Measurements from ENCODE around the gene SELENOP. TPM values are rescaled to one million over a fixed set of nuclear protein-coding genes. Genes with fewer than 3 reads are reported as not detected.

SELENOP gene
- total RNA-seq, 2 experiments from 2014 or later: not detected

GRCh38 chr5:42753099-42753498, 58.6 kb downstream of the SELENOP start:
- intact Hi-C loops (cut with DNase I, micrococcal nuclease): loop anchor here in 1 of 2 experiments (10.0 kb wide), 1 partner anchor 292 kb away; the partner anchor contains the start of gene ANXA2R
- Mint-ChIP-seq H3K4me3 (no peak overlapping the region), H3K4me1 (peaks cover 8% of the 10 kb centered on the region), H3K27ac (no peak overlapping the region), H3K36me3 (ENCODE audit: low read depth) (no peaks in the 10 kb centered on the region), H3K27me3 (peaks cover 2% of the 10 kb centered on the region), H3K9me3 (ENCODE audit: low read depth) (no peaks in the 10 kb centered on the region)
- ChIA-PET CTCF (interaction anchor here (1.0 to 1.4 kb wide), 2 partner anchors 14 to 28 kb away, joined by 3 read pairs; no protein-coding TSS in a partner anchor), POLR2A (no interaction called here)
- DNase-seq: no peak
- no peak for ATAC-seq

GRCh38 chr5:42751044-42751443, 60.6 kb downstream of the SELENOP start:
- peaks cover 4% of the 10 kb centered on the region for H3K4me1 Mint-ChIP-seq
- POLR2A ChIA-PET: no interaction called here

GRCh38 chr5:42750507-42750906, 61.2 kb downstream of the SELENOP start:
- Mint-ChIP-seq H3K36me3 (ENCODE audit: low read depth) (no peaks in the 10 kb centered on the region), H3K27ac (no peak overlapping the region), H3K4me1 (peaks cover 4% of the 10 kb centered on the region), H3K4me3 (no peak overlapping the region), H3K27me3 (no peaks in the 10 kb centered on the region), H3K9me3 (ENCODE audit: low read depth) (no peaks in the 10 kb centered on the region)
- no peak for ATAC-seq
- POLR2A ChIA-PET: no interaction called here
- intact Hi-C loops (cut with DNase I, micrococcal nuclease): loop anchor here in 1 of 2 experiments (10.0 kb wide), 1 partner anchor 294 kb away; the partner anchor contains the start of gene ANXA2R
- no peak for DNase-seq
- CTCF ChIA-PET: interaction anchor here (1.4 kb wide), 1 partner anchor 693 kb away, joined by 5 read pairs; no protein-coding TSS in a partner anchor

More at GRCh38 chr5:42751044-42751443, 60.6 kb downstream of the SELENOP start:
- H3K27ac Mint-ChIP-seq: no peak overlapping the region
- no peaks in the 10 kb centered on the region for H3K27me3 Mint-ChIP-seq
- ATAC-seq (no peak), DNase-seq (no peak)
- H3K4me3 Mint-ChIP-seq: no peak overlapping the region
- no peaks in the 10 kb centered on the region for H3K36me3 Mint-ChIP-seq (ENCODE audit: low read depth)
- CTCF ChIA-PET: interaction anchor here (1.1 to 1.4 kb wide), 2 partner anchors 8 to 694 kb away, joined by 4 to 5 read pairs; no protein-coding TSS in a partner anchor
- H3K9me3 Mint-ChIP-seq (ENCODE audit: low read depth): no peaks in the 10 kb centered on the region
- intact Hi-C loops (cut with DNase I, micrococcal nuclease): loop anchor here in 1 of 2 experiments (10.0 kb wide), 1 partner anchor 294 kb away; the partner anchor contains the start of gene ANXA2R

Other genes starting within 250 kb of the SELENOP start
- gene CCDC152, start 55.1 kb downstream of the SELENOP start, total RNA-seq: 10 to 100 TPM; 12.2 to 13.2 TPM
- 1 to 10 TPM; 3.2 to 4.6 TPM for gene ANXA2R, start 228.4 kb upstream of the SELENOP start, total RNA-seq